ENCODE data around the gene MAPK12.

The MAPK12 gene

GRCh38 chr22:50252082-50253045 lies 9.1 kb downstream of the MAPK12 start:
- in situ Hi-C loops (cut with MboI; ENCODE audit: low pct_unique_long_range_greater_than_20kb, low sequenced_read_pairs, unreplicated experiment), result loop anchor here (10.0 kb wide), 1 partner anchor 242 kb away; no protein-coding TSS in a partner anchor
- TF ChIP-seq CTCF (IDR thresholded peaks at IDR 0.05; ENCODE audit: extremely low read depth, insufficient read depth, missing control alignments), result peak; percentile 90
- peak; percentile 81 for DNase-seq (ENCODE audit: low spot score)

DNA sequence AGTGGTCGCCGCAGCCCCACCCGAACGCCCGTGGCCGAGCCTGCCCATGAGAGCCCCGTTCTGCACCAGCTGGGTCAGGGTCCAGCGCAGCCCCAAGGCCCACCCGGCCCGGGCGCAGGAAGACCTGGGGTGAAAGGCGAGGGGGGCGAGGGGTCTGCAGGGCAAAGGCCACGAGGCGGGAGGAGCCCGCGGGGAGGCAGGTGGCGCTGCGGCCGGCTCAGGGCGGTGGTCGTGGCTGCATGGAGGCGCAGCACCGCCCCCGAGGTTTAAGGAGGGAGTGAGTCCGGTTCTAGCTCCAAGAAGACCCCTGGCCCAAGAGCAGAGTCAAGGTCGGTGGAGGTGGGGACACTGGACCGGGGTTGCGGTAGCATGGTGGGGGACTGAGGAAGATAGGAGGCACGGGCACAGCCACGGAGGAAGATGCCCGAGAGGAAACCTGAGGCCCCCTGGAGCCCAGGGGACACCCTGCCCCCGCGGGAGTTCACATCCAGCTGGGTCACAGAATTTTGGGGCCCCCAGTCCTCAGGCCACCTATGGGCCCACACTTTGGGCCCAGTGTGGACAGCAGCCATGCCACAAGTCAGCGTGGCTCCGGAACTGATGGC lies 9.9 kb downstream of the MAPK12 start:
- TF ChIP-seq CTCF (IDR thresholded peaks at IDR 0.05; ENCODE audit: extremely low read depth, insufficient read depth, missing control alignments), result no peak
- in situ Hi-C loops (cut with MboI; ENCODE audit: low pct_unique_long_range_greater_than_20kb, low sequenced_read_pairs, unreplicated experiment), result loop anchor here (10.0 kb wide), 1 partner anchor 243 kb away; no protein-coding TSS in a partner anchor
- DNase-seq (ENCODE audit: low spot score), result no peak

DNA sequence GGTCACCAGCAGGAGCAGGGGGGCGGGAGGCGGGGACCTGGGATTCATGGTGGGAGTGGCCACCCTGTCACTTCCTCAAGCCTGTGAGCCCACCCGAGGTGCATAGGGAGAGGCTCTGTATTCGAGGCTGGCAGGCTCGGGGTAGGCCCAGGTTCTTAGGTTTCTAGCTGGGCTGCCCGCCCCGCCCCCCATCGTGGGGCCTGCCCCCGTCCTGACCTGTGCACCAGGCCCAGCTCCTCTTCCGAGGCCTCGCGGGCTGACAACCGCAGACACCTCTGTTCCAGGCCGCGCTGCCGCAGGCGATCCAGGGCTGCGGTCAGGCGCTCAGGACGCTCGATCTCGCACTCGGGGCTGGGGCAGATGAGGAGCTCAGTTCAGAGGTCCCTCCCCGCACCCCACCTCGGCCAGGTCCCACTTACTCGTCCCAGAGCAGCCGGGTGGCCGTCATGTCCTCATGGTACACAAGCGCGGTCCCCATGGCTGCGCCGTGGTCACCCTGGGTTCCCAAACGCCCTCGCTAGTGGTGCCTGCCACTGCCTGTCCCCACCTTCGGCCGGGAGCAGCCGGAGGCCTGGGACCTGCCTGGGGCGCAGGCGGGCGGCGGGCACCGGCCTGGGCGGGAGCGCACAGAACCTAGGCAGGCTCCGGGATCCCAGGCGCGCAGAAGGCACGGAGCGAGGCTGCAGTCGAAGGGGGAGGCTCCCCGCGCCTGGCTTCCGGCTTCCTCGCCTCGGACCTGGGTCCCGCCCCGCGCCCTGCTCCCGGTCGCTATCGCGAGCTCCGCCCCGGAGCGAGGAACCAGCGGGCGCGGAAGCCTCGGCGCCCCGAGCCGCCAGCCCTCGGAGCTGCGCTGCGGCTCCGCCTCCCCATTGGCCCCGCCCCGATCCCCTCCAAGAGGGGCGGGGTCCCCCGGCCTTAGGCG lies 10.7 kb downstream of the MAPK12 start, which contains the start of gene HDAC10:
HDAC10 (minus strand) TSS at position 711 of the 922 bp plus-strand sequence; CDS start at position 478, 233 bp downstream.
- in situ Hi-C loops (cut with MboI; ENCODE audit: low pct_unique_long_range_greater_than_20kb, low sequenced_read_pairs, unreplicated experiment), result loop anchor here (10.0 kb wide), 1 partner anchor 244 kb away; no protein-coding TSS in a partner anchor
- no peak for TF ChIP-seq CTCF (IDR thresholded peaks at IDR 0.05; ENCODE audit: extremely low read depth, insufficient read depth, missing control alignments)

GRCh38 chr22:50250249-50250554 lies 11.3 kb downstream of the MAPK12 start:
- TF ChIP-seq CTCF (IDR thresholded peaks at IDR 0.05; ENCODE audit: extremely low read depth, insufficient read depth, missing control alignments), result no peak
- no peak for DNase-seq (ENCODE audit: low spot score)
- in situ Hi-C loops (cut with MboI; ENCODE audit: low pct_unique_long_range_greater_than_20kb, low sequenced_read_pairs, unreplicated experiment), result loop anchor here (10.0 kb wide), 1 partner anchor 245 kb away; no protein-coding TSS in a partner anchor

More for the DNA sequence above, 10.7 kb downstream of the MAPK12 start, which contains the start of gene HDAC10:
- peak; percentile 96 for DNase-seq (ENCODE audit: low spot score)

DNA sequence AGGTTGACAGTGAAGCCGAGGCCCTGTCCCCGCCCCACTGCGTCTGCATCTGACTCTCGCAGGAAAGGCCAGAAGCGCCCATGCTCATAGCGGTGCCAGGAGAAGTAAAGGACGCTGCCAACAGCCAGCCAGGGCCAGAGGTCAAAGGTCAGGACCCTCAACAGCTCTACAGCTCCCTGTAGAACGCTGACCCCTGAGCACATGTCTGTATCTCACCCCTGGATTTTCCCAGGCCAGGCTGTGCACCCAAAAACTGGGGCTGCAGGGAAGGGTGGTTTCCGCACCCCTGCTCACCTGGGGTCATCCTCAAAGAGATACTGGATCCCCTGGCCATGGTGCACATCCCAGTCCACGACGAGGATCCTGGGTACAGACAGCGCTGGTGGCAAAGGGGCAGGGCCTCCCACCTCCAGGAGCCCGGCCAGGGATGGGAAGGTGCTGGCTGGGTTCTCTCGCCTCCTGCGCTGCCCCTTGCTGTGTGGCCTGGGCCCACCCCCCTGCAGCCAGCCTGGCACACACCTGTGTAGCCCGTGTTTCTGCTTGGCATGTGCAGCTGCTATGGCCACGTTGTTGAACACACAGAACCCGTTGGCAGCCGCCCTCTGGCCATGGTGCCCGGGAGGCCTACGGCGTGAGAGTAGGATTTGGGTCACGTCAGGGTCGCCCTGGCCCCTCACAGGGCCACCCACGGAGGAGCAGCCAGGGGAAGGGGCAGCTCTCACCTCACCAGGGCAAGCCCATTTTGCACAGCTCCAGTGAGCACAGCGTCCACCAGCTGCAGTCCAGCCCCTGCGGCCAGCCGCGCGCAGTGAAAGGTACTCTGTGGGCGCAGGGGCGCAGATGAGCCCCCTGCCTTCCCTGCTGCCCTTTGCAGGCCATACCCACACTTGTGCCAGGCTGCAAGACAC lies 11.9 kb downstream of the MAPK12 start:
- TF ChIP-seq CTCF (IDR thresholded peaks at IDR 0.05; ENCODE audit: extremely low read depth, insufficient read depth, missing control alignments), result no peak
- in situ Hi-C loops (cut with MboI; ENCODE audit: low pct_unique_long_range_greater_than_20kb, low sequenced_read_pairs, unreplicated experiment), result loop anchor here (10.0 kb wide), 1 partner anchor 245 kb away; no protein-coding TSS in a partner anchor
- no peak for DNase-seq (ENCODE audit: low spot score)

All from GM13977 (cell line).